Upper lobe of left lung (tissue), 6 donors: ENCODE measurements around the gene TMEM178B. TPM values are rescaled to one million over a fixed set of nuclear protein-coding genes. Genes with fewer than 3 reads are reported as not detected.
"Not testable (repeated sequence)": the region's sequence is repeated elsewhere in the genome, so short reads cannot be mapped to it uniquely, and the experiment has no call there.

Source experiments
- ATAC-seq, 2 donors: fragments of 200-7000 bp; cut with Tn5 transposase; one replicate each; pipeline ENCODE4 v1.9.1; 2022; ENCODE audit warnings: mild to moderate bottlenecking in 2 of 2, moderate library complexity in 2 of 2; ENCODE audit not compliant: low FRiP score in 2 of 2
- DNase-seq, 2 donors: peaks; one replicate each; pipeline ENCODE4 v3.0.0-alpha.2; 2019 to 2020
- H3K27ac ChIP-seq, 4 donors: fragments of 200-600 bp; sonication (generic); one replicate each; pipeline ENCODE4 v1.5.1; 2016 to 2019
- H3K27me3 ChIP-seq, 4 donors: fragments of 200-600 bp; sonication (generic); one replicate each; pipeline ENCODE4 v1.5.1; 2017 to 2019
- H3K36me3 ChIP-seq, 4 donors: fragments of 200-600 bp; sonication (generic); one replicate each; pipeline ENCODE4 v1.5.1; 2016 to 2019
- H3K4me1 ChIP-seq, 4 donors: fragments of 200-600 bp; sonication (generic); one replicate each; pipeline ENCODE4 v1.5.1; 2018 to 2019
- H3K4me3 ChIP-seq, 4 donors: fragments of 200-600 bp; sonication (generic); one replicate each; pipeline ENCODE4 v1.5.1; 2017 to 2019; ENCODE audit warnings: mild to moderate bottlenecking in 2 of 4, moderate library complexity in 1 of 4
- H3K9me3 ChIP-seq, 4 donors: fragments of 200-600 bp; sonication (generic); one replicate each; pipeline ENCODE4 v1.5.1; 2018 to 2019
- CTCF ChIP-seq, 6 experiments: fragments of 450-650 bp in 4 of 6; fragments of 200-600 bp in 2 of 6; sonication (generic) in 2 of 6; IDR thresholded peaks; one replicate each; pipeline ENCODE4 v1.5.1; 2016 to 2019; ENCODE audit warnings: antibody characterized with exemption in 6 of 6
- EP300 ChIP-seq, 4 donors: sonication (generic); formaldehyde crosslinking; IDR thresholded peaks; one replicate each; pipeline ENCODE4 v1.5.1; 2017; ENCODE audit warnings: antibody characterized with exemption in 4 of 4, control low read depth in 2 of 4
- POLR2A ChIP-seq, 4 donors: fragments of 450-650 bp; IDR thresholded peaks; one replicate each; pipeline ENCODE4 v1.5.1; 2016 to 2017; ENCODE audit warnings: antibody characterized with exemption in 4 of 4, mild to moderate bottlenecking in 2 of 4
- POLR2AphosphoS5 ChIP-seq, 2 donors: sonication (generic); formaldehyde crosslinking; IDR thresholded peaks; one replicate each; pipeline ENCODE4 v1.5.1; 2017; ENCODE audit warnings: antibody characterized with exemption in 2 of 2
- WGBS, 2 donors: methylation state at CpG; one replicate each; pipeline ENCODE4 v1.1.5; 2017 to 2018; 5-methylcytosine and 5-hydroxymethylcytosine counted together
- total RNA-seq, 6 donors: library from RNA; depleted of rRNA in 4 of 6; stranded (reverse); fragments of >200 nt in 4 of 6; gene quantifications; one replicate each; pipeline versions ENCODE4 v1.1.0 to v1.2.1, GENCODE V29; 2016 to 2021
- donor health status: DM: no; HTN: no; CAD: no; lungs with moderate emphysema.
- donor health status: DM: no; HTN: yes; CAD: no; lungs with severe emphysema.

The TMEM178B gene
- total RNA-seq, 6 donors from 2014 or later: under 0.01 to 1.4 (median 0.32) TPM

DNA sequence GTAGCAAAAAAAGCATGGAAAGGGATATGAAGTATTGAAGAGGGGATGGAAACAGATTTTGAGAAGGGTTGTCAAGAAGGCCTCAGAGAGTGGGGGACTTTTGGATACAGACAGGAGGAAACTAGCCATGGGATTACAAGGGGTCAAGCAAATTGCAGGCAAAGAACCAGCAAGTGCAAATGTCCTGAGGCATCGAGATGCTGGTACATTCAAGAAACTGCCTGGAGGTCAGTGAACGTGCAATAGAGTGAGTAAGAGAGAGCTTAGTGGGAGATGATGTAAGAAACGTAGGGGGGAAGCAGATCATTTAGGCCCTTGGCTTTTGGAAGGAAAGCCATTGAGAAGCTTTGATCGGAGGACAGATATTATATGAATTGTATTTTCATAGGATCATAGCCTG, 250.0 kb downstream of the TMEM178B start:
- DNase-seq (no peak), ATAC-seq (no peak)
- no peaks in the 10 kb centered on the region for H3K36me3 ChIP-seq
- no peaks in the 10 kb centered on the region for H3K9me3 ChIP-seq
- H3K4me3 ChIP-seq: no peak overlapping the region
- no peaks in the 10 kb centered on the region for H3K4me1 ChIP-seq
- no peak overlapping the region for H3K27ac ChIP-seq
- no peaks in the 10 kb centered on the region for H3K27me3 ChIP-seq
- 88 to 89% methylated on average over 4 of the region's 4 CpGs for WGBS, 2 donors
- TF ChIP-seq POLR2AphosphoS5 (IDR thresholded peaks at IDR 0.05) (no peak), CTCF (IDR thresholded peaks at IDR 0.05) (no peak), POLR2A (IDR thresholded peaks at IDR 0.05) (no peak), EP300 (IDR thresholded peaks at IDR 0.05) (no peak)

- no peak overlapping the region for H3K27ac ChIP-seq
- H3K27me3 ChIP-seq: no peaks in the 10 kb centered on the region
- no peaks in the 10 kb centered on the region for H3K36me3 ChIP-seq
- no peak overlapping the region for H3K4me3 ChIP-seq
- no peaks in the 10 kb centered on the region for H3K4me1 ChIP-seq
- DNase-seq: no peak
- no peak for TF ChIP-seq POLR2A (IDR thresholded peaks at IDR 0.05)
- TF ChIP-seq CTCF (IDR thresholded peaks at IDR 0.05): no peak
- TF ChIP-seq EP300 (IDR thresholded peaks at IDR 0.05): no peak
- TF ChIP-seq POLR2AphosphoS5 (IDR thresholded peaks at IDR 0.05): no peak
- H3K9me3 ChIP-seq: no peaks in the 10 kb centered on the region
- no peak for ATAC-seq
- 65 to 66% methylated on average over 3 of the region's 3 CpGs for WGBS, 2 donors
Observed at GRCh38 chr7:141324870-141325269, 251.0 kb downstream of the TMEM178B start.

DNA sequence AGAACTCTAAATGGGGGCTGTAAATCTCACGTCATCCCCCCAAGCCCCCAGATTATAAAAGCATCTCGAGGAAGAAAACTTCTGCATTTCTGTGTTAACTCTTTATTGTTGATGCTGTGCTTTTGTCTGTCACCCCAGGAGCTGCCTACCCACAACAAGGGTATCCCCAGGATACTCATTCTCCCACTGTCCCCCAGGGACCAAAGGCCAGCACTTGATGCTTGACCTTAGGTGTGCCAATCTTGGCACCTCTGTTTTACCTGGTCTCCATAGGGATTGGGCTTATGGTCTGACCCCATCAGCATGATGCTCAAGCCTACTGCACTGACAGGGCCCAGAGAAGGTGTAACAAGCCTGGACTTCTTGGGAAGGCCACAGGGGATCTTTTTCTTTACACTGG, 251.4 kb downstream of the TMEM178B start:
- Histone ChIP-seq H3K27ac (no peak overlapping the region), H3K4me3 (no peak overlapping the region), H3K4me1 (no peaks in the 10 kb centered on the region), H3K36me3 (no peaks in the 10 kb centered on the region), H3K27me3 (no peaks in the 10 kb centered on the region), H3K9me3 (peaks cover 0 to 2% (median 0%) of the 10 kb centered on the region in 4 donors)
- ATAC-seq (no peak), DNase-seq (no peak)
- TF ChIP-seq POLR2A (IDR thresholded peaks at IDR 0.05): no peak
- TF ChIP-seq EP300 (IDR thresholded peaks at IDR 0.05): no peak
- TF ChIP-seq POLR2AphosphoS5 (IDR thresholded peaks at IDR 0.05): no peak
- TF ChIP-seq CTCF (IDR thresholded peaks at IDR 0.05): no peak
- 37 to 38% methylated on average over 2 of the region's 2 CpGs for WGBS, 2 donors

DNA sequence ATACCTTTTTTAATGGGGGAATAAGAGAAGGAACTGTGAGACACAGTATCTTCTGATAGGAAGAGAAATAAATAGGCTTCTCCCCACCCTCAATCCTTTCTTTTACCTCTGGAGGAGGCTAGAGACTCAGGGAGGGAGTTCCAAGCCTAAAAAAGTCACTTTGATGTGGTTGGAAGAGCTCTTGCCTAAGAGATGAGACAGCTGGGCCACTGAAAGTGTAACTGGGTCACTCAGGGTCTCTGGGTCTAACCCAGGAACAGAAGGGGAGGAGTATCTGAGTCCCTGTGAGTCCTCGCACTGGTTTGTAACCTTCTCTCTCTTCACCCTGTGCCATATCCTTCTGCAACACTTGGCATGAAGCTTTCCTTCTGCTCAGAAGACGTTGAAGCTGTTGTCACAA, 254.4 kb downstream of the TMEM178B start:
- Histone ChIP-seq H3K27me3 (no peaks in the 10 kb centered on the region), H3K4me1 (no peaks in the 10 kb centered on the region), H3K9me3 (peaks cover 0 to 3% (median 0%) of the 10 kb centered on the region in 4 donors), H3K27ac (no peak overlapping the region), H3K4me3 (no peak overlapping the region), H3K36me3 (no peaks in the 10 kb centered on the region)
- TF ChIP-seq CTCF (IDR thresholded peaks at IDR 0.05) (no peak), EP300 (IDR thresholded peaks at IDR 0.05) (no peak), POLR2A (IDR thresholded peaks at IDR 0.05) (no peak), POLR2AphosphoS5 (IDR thresholded peaks at IDR 0.05) (no peak)
- no peak for ATAC-seq
- 39 to 53% methylated on average over 2 of the region's 2 CpGs for WGBS, 2 donors
- no peak for DNase-seq

DNA sequence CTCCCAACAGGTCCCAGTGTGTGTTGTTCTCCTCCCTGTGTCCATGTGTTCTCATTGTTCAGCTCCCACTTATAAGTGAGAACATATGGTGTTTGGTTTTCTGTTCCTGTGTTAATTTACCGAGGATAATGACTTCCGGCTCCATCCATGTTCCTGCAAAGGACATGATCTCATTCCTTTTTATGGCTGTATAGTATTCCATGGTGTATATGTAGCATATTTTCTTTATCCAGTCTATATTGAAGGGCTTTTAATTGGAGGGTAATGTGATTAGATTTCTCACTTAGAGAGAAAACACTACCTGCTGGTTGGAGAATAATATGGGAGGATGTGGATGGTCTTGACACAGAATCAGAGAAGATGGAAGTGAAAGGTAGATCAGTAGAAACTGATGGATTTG, 256.4 kb downstream of the TMEM178B start:
- H3K4me1 ChIP-seq, H3K36me3 ChIP-seq, DNase-seq, H3K27me3 ChIP-seq, ATAC-seq, H3K9me3 ChIP-seq, H3K27ac ChIP-seq, H3K4me3 ChIP-seq: not testable (repeated sequence)
- WGBS, 2 donors: 83 to 84% methylated on average over 2 of the region's 2 CpGs
